Gastroesophageal sphincter (tissue), 3 donors: ENCODE measurements around the gene TOP2B.

ENCODE experiments used
- POLR2A ChIP-seq, 2 donors: fragments of 450-650 bp; IDR thresholded peaks; one replicate each; pipeline ENCODE4 v1.6.1; 2017; ENCODE audit warnings: antibody characterized with exemption in 2 of 2, mild to moderate bottlenecking in 2 of 2, moderate library complexity in 1 of 2
- TF ChIP-seq, protein P1 (sequence below), 4 experiments: fragments of 200-600 bp in 2 of 4; fragments of 450-650 bp in 2 of 4; sonication (generic) in 1 of 4; IDR thresholded peaks; one replicate each; pipeline ENCODE4 v1.5.1; 2017 to 2019; ENCODE audit warnings: antibody characterized with exemption in 4 of 4, mild to moderate bottlenecking in 2 of 4, moderate library complexity in 2 of 4

DNA sequence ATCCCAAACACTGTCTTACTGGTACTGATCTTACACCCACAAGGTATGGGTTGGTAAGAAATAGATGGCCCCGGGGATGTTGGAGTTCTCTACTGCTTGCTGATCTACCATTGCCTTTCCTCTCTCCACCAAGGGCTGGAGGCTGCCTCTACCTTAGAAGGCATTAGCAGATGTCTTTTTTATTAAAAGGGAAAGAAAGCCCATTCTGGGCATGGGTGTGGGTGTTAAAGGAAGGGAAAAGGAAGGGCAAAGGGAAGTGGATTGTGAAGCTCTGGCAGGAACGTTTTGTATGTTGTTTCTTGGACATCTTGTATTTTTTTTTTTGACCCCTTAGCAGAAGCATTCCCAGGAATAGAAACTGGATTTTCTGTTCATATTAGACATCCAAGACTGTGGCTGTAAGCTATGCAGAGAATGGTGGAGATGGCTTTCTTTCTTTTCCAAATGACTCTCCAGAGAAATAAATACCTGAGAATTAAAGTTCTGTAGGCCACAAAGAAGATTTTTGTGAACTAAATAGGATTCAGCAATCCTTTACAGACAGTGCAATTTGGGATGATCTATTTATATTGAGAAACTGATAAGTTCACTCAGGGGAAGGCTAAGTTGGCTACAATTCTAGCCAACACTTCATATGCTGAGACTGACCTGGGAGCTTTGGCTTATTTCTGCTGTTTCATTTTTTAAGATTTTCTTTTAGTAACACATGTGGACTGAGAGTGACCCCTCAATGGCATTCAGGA lies 108.8 kb downstream of the TOP2B start:
- TF ChIP-seq, protein P1, sequence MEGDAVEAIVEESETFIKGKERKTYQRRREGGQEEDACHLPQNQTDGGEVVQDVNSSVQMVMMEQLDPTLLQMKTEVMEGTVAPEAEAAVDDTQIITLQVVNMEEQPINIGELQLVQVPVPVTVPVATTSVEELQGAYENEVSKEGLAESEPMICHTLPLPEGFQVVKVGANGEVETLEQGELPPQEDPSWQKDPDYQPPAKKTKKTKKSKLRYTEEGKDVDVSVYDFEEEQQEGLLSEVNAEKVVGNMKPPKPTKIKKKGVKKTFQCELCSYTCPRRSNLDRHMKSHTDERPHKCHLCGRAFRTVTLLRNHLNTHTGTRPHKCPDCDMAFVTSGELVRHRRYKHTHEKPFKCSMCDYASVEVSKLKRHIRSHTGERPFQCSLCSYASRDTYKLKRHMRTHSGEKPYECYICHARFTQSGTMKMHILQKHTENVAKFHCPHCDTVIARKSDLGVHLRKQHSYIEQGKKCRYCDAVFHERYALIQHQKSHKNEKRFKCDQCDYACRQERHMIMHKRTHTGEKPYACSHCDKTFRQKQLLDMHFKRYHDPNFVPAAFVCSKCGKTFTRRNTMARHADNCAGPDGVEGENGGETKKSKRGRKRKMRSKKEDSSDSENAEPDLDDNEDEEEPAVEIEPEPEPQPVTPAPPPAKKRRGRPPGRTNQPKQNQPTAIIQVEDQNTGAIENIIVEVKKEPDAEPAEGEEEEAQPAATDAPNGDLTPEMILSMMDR (IDR thresholded peaks at IDR 0.05), result no peak
- TF ChIP-seq POLR2A (IDR thresholded peaks at IDR 0.05), result no peak
